MM.1S (cell line): ENCODE results near the gene LMTK2.

Experiments
- DNase-seq: peaks from one replicate; pipeline ENCODE4 v3.0.0-alpha.2; 2015
- H2AFZ ChIP-seq: fragments of 300-600 bp; sonication (generic); 2 replicates; pipeline ENCODE4 v1.6.0; 2016; ENCODE audit warnings: antibody characterized with exemption, low read length
- H3F3A ChIP-seq: fragments of 300-600 bp; sonication (generic); 2 replicates; pipeline ENCODE4 v1.6.1; 2016; ENCODE audit warnings: mild to moderate bottlenecking, antibody characterized with exemption, low read length, moderate library complexity, mixed read lengths; ENCODE audit not compliant: insufficient read depth
- H3K27ac ChIP-seq: fragments of 300-600 bp; sonication (generic); 2 replicates; pipeline ENCODE4 v1.5.1; 2016; ENCODE audit warnings: mild to moderate bottlenecking, low read length
- H3K27me3 ChIP-seq: fragments of 300-600 bp; sonication (generic); replicated peaks from 2 replicates; pipeline ENCODE4 v1.6.0; 2016; ENCODE audit warnings: low read length; ENCODE audit not compliant: insufficient read depth
- H3K36me3 ChIP-seq: fragments of 300-600 bp; sonication (generic); replicated peaks from 2 replicates; pipeline ENCODE4 v1.6.1; 2016; ENCODE audit warnings: mild to moderate bottlenecking, low read length, mixed read lengths; ENCODE audit not compliant: insufficient read depth
- H3K4me1 ChIP-seq: fragments of 300-600 bp; sonication (generic); 2 replicates; pipeline ENCODE4 v1.6.1; 2016; ENCODE audit warnings: low read length, mixed read lengths
- H3K4me2 ChIP-seq: fragments of 300-600 bp; sonication (generic); 2 replicates; pipeline ENCODE4 v1.6.0; 2016; ENCODE audit warnings: low read depth, low read length
- H3K4me3 ChIP-seq: fragments of 300-600 bp; sonication (generic); 2 replicates; pipeline ENCODE4 v1.5.1; 2016; ENCODE audit warnings: low read length, mixed read lengths
- H3K79me2 ChIP-seq: fragments of 300-600 bp; sonication (generic); 2 replicates; pipeline ENCODE4 v1.6.1; 2016; ENCODE audit warnings: mixed run types, low read length, mixed read lengths
- H3K9ac ChIP-seq: fragments of 300-600 bp; sonication (generic); 2 replicates; pipeline ENCODE4 v1.6.1; 2016; ENCODE audit warnings: low read length, mixed read lengths
- H3K9me2 ChIP-seq: fragments of 300-600 bp; sonication (generic); replicated peaks from 2 replicates; pipeline ENCODE4 v1.6.1; 2016; ENCODE audit warnings: mild to moderate bottlenecking, low read length, mixed read lengths; ENCODE audit not compliant: insufficient read depth
- H3K9me3 ChIP-seq: fragments of 300-600 bp; sonication (generic); replicated peaks from 2 replicates; pipeline ENCODE4 v1.6.1; 2016; ENCODE audit warnings: mild to moderate bottlenecking, low read length, mixed read lengths; ENCODE audit not compliant: insufficient read depth
- H4K20me1 ChIP-seq: fragments of 300-600 bp; sonication (generic); 2 replicates; pipeline ENCODE4 v1.6.1; 2016; ENCODE audit warnings: mild to moderate bottlenecking, low read length, moderate library complexity, mixed read lengths; ENCODE audit not compliant: insufficient read depth
- CTCF ChIP-seq: fragments of 300-600 bp; sonication (generic); IDR thresholded peaks from 2 replicates; pipeline ENCODE4 v1.5.1; 2016; ENCODE audit warnings: antibody characterized with exemption, low read length, mixed read lengths
- EZH2 ChIP-seq: fragments of 300-600 bp; sonication (generic); optimal IDR thresholded peaks from 2 replicates; pipeline ENCODE3; 2017; ENCODE audit warnings: low read depth, mild to moderate bottlenecking, antibody characterized with exemption, low read length, mixed read lengths
- EZH2phosphoT487 ChIP-seq: fragments of 300-600 bp; sonication (generic); IDR thresholded peaks from 2 replicates; pipeline ENCODE4 v1.6.1; 2018; ENCODE audit warnings: antibody characterized with exemption, low read length

LMTK2 gene

DNA sequence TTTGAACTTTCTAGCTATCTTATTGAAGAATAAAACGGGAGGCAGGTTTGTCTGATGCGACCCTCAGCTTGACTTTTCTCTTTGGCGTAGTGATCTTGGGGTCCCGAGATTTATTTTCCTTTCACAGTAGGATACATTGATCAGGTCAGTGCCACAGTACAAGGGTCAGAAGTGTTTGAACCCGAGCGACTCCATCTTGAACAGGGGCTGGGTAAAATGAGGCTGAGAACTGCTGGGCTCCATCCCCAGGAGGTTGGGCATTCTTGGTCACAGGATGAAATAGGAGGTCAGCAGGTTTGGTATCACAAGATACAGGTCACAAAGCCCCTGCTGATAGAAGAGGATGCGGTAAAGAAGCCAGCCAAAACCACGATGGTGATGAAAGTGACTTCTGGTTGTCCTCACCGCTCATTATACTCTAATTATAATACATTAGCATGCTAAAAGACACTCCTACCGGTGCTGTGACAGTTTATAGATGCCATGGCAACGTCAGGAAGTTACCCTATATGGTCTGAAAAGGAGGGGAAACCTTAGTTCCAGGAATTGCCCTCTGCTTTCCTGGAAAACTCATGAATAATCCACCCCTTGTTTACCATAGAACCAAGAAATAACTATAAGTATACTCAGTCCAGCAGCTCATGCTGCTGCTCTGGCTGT, 148.4 kb downstream of the LMTK2 start:
- Histone ChIP-seq H3K4me1 (peaks cover 8% of the 10 kb centered on the region; the same call in 1 of the 2 replicates), H3K79me2 (peaks cover 37% of the 10 kb centered on the region), H4K20me1 (no peaks in the 10 kb centered on the region), H3K9ac (no peak overlapping the region), H2AFZ (no peak overlapping the region), H3K36me3 (no peaks in the 10 kb centered on the region), H3K27ac (no peak overlapping the region), H3K9me3 (no peaks in the 10 kb centered on the region), H3K9me2 (no peaks in the 10 kb centered on the region), H3F3A (peaks cover 19% of the 10 kb centered on the region), H3K27me3 (no peaks in the 10 kb centered on the region), H3K4me2 (no peak overlapping the region), H3K4me3 (no peak overlapping the region)
- DNase-seq, result no peak
- TF ChIP-seq EZH2 (no peak), EZH2phosphoT487 (no peak), CTCF (no peak)

DNA sequence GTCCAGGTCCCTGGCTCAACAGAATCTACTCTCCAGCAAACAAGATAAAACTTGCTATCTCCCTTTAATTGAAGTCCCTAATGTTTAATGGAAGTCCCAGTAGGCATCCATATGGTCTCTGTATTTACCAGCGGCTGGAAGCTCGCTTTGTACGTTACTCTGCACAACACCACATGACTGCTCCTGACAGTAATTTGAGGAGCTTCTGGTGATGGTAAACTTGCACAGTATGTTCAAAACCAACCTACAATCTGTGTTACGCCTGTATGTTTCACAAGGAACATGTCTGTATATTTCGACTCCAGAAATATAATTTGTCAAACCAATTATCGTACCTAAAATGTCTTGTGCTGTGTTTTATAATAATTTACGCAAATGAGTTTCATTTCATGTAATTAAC, 149.8 kb downstream of the LMTK2 start:
- Histone ChIP-seq H3K4me3 (no peak overlapping the region), H3F3A (peaks cover 5% of the 10 kb centered on the region), H3K79me2 (peaks cover 35% of the 10 kb centered on the region)

DNA sequence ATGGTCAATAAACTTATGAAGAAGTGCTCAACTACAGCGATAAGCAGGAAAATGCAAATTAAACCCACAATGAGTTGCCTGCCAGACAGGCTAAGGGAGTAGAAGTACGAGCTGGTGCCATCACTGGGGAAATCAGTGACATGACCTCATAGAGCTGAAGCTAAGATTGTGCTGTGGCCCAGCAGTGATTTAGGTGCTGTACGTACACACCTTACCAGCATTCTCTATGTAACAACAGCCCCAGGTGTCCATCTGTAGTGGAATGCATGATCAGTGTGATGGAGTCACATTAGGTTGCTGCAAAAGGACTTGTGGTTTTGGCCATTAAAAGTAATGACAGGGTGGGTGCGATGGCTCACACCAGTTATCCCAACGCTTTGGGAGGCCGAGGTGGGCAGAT, 151.0 kb downstream of the LMTK2 start:
- Histone ChIP-seq H3K27me3 (no peaks in the 10 kb centered on the region), H3K4me1 (no peaks in the 10 kb centered on the region), H4K20me1 (no peaks in the 10 kb centered on the region), H3K27ac (no peak overlapping the region), H3K79me2 (peaks cover 30% of the 10 kb centered on the region), H3K4me3 (no peak overlapping the region), H3K36me3 (no peaks in the 10 kb centered on the region), H3K4me2 (no peak overlapping the region), H2AFZ (no peak overlapping the region), H3K9me2 (no peaks in the 10 kb centered on the region), H3K9me3 (no peaks in the 10 kb centered on the region), H3F3A (no peaks in the 10 kb centered on the region), H3K9ac (no peak overlapping the region)
- TF ChIP-seq CTCF (no peak), EZH2phosphoT487 (no peak), EZH2 (no peak)
- DNase-seq, result no peak

More for the DNA sequence above, 149.8 kb downstream of the LMTK2 start:
- no peak overlapping the region for H3K27ac ChIP-seq
- TF ChIP-seq EZH2 (no peak), EZH2phosphoT487 (no peak), CTCF (no peak)
- no peak overlapping the region for H3K4me2 ChIP-seq
- H3K4me1 ChIP-seq, result no peaks in the 10 kb centered on the region
- no peaks in the 10 kb centered on the region for H3K9me2 ChIP-seq
- H3K9me3 ChIP-seq, result no peaks in the 10 kb centered on the region
- no peak for DNase-seq
- H3K27me3 ChIP-seq, result no peaks in the 10 kb centered on the region
- H3K36me3 ChIP-seq, result no peaks in the 10 kb centered on the region
- no peak overlapping the region for H2AFZ ChIP-seq
- H4K20me1 ChIP-seq, result no peaks in the 10 kb centered on the region
- no peak overlapping the region for H3K9ac ChIP-seq
